Measurements from ENCODE around the gene FBXO3.

FBXO3 gene

GRCh38 chr11:33700063-33700501, 74.2 kb downstream of the FBXO3 start:
- DNase-seq: no peak

GRCh38 chr11:33699515-33700062, 74.7 kb downstream of the FBXO3 start:
- DNase-seq: no peak

- no peak for DNase-seq
Measured at GRCh38 chr11:33698921-33699320, 75.4 kb downstream of the FBXO3 start.

- DNase-seq: no peak
Measured at GRCh38 chr11:33697997-33698396, 76.3 kb downstream of the FBXO3 start.

- DNase-seq: no peak
Measured at GRCh38 chr11:33696931-33697638, 77.2 kb downstream of the FBXO3 start.

GRCh38 chr11:33696411-33696810, 77.9 kb downstream of the FBXO3 start:
- no peak for DNase-seq

GRCh38 chr11:33695051-33695566, 79.2 kb downstream of the FBXO3 start:
- no peak for DNase-seq

GRCh38 chr11:33694346-33695050, 79.8 kb downstream of the FBXO3 start:
- no peak for DNase-seq

- no peak for DNase-seq
Measured at GRCh38 chr11:33692541-33692940, 81.8 kb downstream of the FBXO3 start.

GRCh38 chr11:33692013-33692504, 82.3 kb downstream of the FBXO3 start:
- DNase-seq: no peak

- no peak for DNase-seq
Measured at GRCh38 chr11:33691066-33691864, 83.1 kb downstream of the FBXO3 start.
